ENCODE results near the gene COL27A1. TPM values are rescaled to one million over a fixed set of nuclear protein-coding genes. Genes with fewer than 3 reads are reported as not detected.

The COL27A1 gene
- total and polyA plus RNA-seq, 2 donors (not counting 3 experiments of a cell fraction or from before 2014, with no cell fraction given), result 14.7 to 49.1 TPM

DNA sequence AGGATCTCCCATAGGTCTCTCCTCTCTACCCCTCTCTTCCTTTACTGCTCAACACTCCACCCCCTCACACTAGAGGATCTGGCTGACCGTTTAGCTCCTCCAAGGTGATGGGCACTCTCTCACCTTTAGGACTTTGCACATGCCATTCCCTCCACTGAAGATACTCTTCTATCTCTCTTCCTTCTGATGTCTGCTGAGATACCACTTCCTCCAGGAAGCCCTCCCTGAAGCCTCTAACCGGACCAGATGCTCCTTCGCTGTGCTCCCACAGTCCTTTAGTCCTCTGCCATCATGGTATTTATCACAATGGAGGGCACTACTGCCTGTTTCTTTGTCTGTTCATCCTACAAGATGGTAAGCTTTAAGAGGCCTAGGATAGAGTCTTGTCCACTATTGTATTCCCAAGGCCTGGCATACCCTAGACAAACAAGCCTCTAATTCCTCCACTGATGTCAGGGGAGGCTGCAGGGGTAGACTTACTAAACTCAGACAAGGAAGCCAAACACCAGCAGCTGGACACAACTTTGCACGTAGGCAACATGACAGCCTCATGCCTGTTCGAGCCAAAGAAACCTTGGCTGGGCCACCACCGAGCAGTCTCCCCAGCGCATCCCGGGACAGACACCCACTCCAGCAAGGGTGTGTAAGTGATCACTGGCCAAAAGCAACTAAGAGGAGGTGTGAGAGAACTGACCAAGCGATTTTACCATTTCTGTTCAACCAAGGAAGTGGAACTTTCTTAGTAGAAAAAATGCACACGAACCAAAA lies 194.6 kb downstream of the COL27A1 start:
- ChIA-PET CTCF (no interaction called here), POLR2A (no interaction called here)
- FAIRE-seq, result no peak
- intact Hi-C loops (cut with micrococcal nuclease), result no loop called here
- no peaks in the 10 kb centered on the region for H4K20me1 ChIP-seq (replicated peaks; ENCODE audit: control insufficient read depth, extremely low read depth, insufficient read depth, low read length)
- TF ChIP-seq EZH2 (IDR thresholded peaks at IDR 0.05; ENCODE audit: borderline replicate concordance, low read depth, low read length, severe bottlenecking) (no peak), GATA2 (IDR thresholded peaks at IDR 0.05; ENCODE audit: insufficient read depth, insufficient read length, low read depth, low read length) (no peak), POLR2AphosphoS5 (IDR thresholded peaks at IDR 0.05; ENCODE audit: insufficient read depth, low read depth, low read length) (no peak)
- TF ChIP-seq, protein P1, sequence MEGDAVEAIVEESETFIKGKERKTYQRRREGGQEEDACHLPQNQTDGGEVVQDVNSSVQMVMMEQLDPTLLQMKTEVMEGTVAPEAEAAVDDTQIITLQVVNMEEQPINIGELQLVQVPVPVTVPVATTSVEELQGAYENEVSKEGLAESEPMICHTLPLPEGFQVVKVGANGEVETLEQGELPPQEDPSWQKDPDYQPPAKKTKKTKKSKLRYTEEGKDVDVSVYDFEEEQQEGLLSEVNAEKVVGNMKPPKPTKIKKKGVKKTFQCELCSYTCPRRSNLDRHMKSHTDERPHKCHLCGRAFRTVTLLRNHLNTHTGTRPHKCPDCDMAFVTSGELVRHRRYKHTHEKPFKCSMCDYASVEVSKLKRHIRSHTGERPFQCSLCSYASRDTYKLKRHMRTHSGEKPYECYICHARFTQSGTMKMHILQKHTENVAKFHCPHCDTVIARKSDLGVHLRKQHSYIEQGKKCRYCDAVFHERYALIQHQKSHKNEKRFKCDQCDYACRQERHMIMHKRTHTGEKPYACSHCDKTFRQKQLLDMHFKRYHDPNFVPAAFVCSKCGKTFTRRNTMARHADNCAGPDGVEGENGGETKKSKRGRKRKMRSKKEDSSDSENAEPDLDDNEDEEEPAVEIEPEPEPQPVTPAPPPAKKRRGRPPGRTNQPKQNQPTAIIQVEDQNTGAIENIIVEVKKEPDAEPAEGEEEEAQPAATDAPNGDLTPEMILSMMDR (IDR thresholded peaks at IDR 0.05; ENCODE audit: extremely low read depth in 1 of 2, insufficient read depth in 1 of 2, low read depth in 1 of 2, low read length in 2 of 2), result no peak
- H3K27me3 ChIP-seq (ENCODE audit: control insufficient read depth in 2 of 2, insufficient read depth in 2 of 2, low read length in 2 of 2), result no peaks in the 10 kb centered on the region
- H3K9me3 ChIP-seq (replicated peaks; ENCODE audit: control insufficient read depth, insufficient read depth, low read length), result no peaks in the 10 kb centered on the region
- peaks cover 8 to 31% of the 10 kb centered on the region in 2 experiments for H3K36me3 ChIP-seq (ENCODE audit: control insufficient read depth in 2 of 2, extremely low read depth in 1 of 2, insufficient read depth in 2 of 2, low read length in 2 of 2)
- DNase-seq (ENCODE audit: low read depth, low spot score), result no peak
- no peak overlapping the region for H3K4me2 ChIP-seq (ENCODE audit: insufficient read depth, low read length)
- no peak overlapping the region for H2AFZ ChIP-seq (ENCODE audit: low read depth, low read length)
- H3K9me1 ChIP-seq (replicated peaks; ENCODE audit: control insufficient read depth, extremely low read depth, insufficient read depth, low read length), result no peaks in the 10 kb centered on the region
- no peaks in the 10 kb centered on the region for H3K79me2 ChIP-seq (ENCODE audit: control insufficient read depth, insufficient read depth, low read length)
- H3K4me3 ChIP-seq (replicated peaks in 1 of 3; ENCODE audit: insufficient read depth in 1 of 3, low read depth in 1 of 3, low read length in 3 of 3), result no peak overlapping the region
- H3K4me1 ChIP-seq (ENCODE audit: control insufficient read depth, extremely low read depth, insufficient read depth, low read length), result no peaks in the 10 kb centered on the region
- H3K9ac ChIP-seq (replicated peaks; ENCODE audit: extremely low read depth, insufficient read depth, low read length), result no peak overlapping the region
- no TSS peak for BruUV-seq (replicated peaks)
- H3K27ac ChIP-seq (ENCODE audit: insufficient read depth, low read depth, low read length), result no peak overlapping the region
- dilution Hi-C loops (cut with MboI; ENCODE audit: extremely low pct_ligation_motif_present, low sequenced_read_pairs), result no loop called here

Measured in endothelial cell of umbilical vein (primary cell).